NCI-H524 treated with DMSO at 0.1 percent for 48 hours (cell line): ENCODE data around the gene GUCY2C.

ENCODE experiments used
- DNase-seq: peaks from one replicate; lab custom pipeline; 2025; lab: John Stamatoyannopoulos, UW

The GUCY2C gene

DNA sequence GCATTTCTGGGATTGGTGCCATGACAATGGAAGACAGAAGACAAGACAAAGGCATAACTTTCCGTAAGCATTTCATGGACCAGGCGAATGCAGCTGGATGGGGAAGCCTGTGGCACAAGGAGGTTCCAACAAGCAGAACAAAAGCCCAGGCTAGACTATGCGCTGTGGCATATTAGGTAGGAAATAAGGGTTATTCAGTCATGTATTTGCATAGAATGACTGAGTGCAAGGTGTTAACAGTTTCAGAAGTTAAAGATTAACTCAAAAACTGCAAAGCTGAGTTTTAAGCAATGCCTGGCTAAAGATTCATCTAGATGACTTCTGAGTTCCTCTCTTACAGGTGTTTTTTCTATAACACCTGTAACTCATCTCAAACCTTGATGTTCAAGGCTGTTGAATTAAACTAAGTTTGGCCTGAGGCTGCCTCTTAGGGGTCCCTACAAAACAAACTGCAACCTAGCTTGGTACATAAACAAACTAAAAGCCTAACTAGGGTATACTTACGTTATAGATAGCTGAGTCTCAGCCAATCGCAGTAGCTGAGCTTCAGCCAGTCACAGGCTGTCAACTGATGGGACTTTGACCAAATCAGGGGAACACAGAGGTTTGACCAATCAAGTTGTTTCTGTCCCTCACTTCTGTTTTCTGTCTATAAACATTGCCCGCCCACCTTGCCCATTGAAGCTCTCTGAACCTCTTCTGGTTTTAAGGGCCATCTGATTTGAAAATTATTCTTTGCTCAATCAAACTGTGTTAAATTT is 76.5 kb downstream of the GUCY2C start:
- DNase-seq, result no peak

DNA sequence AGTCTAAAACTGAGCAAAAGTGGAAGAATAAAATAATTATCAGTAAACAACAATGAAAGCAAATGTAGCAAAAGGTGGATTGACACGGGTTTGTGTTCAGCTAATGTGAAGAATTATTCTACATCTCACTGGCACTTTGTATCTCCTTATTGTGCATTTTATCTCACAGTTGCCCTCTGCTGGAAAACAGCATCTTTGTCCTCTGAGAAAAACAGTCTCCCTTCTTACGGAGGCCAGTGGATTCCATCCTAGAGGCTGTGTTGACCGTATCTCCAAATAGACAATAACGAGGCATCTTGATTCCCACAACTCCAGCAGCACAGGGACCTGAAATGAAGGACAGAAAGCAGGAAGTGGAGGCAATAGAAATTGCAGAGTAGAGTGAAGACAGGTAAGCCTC is 77.4 kb downstream of the GUCY2C start:
- no peak for DNase-seq

DNA sequence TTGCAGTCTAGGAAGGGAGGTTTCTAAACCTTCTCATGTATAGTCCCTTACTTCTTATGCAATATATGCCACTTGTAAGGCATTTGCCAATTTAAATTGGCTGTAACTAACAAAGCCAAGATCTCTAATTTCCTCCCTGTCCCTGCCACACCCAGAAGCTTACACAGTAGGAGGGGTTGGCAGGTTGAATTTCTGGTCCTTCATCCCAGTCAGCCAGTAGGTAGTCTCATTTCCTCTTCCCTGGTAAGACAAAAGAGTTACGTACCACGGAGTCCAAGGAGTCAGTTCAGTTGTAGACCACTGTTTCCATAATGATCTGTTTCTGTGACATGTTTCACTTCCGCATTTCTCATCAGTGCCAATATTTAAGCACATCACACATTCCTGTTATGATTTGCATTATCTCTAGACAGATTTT is 81.7 kb downstream of the GUCY2C start:
- no peak for DNase-seq

DNA sequence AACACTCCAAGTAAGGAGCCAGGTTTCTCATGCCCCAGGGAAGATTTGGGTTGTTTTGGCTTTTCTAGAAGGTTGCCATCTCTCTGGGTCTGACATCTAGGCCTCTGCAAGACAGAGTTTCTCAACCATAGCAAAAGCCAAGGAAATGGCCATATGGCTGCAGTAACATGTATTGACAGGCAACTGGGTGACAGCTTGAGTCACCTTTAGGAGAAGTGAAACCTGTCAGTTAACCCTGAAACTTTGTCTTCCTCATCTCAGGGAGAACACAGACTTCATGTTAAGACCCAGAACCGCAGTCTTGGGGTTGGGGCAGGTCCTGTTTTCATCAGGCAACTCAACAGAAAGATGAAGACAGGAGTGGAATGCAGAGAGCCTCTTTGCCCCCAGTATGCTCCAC is 82.7 kb downstream of the GUCY2C start:
- DNase-seq, result no peak

DNA sequence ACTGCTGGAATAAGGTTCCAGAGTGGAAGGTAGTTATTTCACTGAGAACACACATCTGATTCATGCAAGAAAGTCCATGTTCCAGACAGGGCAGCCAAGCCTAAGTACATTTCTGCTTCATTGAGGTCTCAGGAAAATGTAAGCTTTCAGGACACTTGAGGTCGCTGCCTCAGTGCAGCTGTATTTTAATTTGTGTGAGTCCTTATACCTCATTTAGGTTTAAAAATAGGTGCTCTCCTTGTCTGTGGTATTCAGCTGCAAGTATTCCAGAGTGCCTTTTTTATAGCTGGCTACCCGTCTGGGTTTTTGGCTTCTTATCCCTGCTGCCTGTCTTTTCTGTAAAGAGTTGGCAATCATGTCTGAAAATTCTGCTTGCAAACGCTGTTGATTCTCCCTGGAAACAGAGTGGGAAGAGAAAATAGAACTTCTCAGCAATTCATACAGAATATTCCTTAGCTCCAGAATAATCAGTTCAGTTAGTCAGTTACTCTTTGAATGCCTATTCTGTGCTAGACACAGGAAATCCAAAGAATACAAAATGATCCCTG is 83.4 kb downstream of the GUCY2C start:
- no peak for DNase-seq

DNA sequence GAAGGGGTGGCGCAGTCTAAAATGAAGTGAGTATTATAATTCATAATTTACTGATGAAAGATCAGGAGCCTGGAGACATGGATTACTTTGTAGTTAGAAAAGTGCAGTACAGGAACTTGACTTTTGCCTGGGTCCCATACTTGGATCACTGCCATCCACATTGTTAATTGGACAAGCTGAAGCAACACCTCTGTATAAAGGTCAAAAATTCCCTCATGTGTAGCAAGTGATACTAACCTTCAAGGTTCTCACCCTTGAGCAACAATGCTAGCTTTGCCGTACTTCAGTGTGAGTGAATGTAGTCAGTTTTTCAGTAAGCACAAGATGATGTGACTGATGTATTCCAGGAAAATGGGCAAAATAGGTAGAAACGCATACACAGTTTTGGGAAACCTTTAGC is 84.1 kb downstream of the GUCY2C start:
- DNase-seq, result no peak

DNA sequence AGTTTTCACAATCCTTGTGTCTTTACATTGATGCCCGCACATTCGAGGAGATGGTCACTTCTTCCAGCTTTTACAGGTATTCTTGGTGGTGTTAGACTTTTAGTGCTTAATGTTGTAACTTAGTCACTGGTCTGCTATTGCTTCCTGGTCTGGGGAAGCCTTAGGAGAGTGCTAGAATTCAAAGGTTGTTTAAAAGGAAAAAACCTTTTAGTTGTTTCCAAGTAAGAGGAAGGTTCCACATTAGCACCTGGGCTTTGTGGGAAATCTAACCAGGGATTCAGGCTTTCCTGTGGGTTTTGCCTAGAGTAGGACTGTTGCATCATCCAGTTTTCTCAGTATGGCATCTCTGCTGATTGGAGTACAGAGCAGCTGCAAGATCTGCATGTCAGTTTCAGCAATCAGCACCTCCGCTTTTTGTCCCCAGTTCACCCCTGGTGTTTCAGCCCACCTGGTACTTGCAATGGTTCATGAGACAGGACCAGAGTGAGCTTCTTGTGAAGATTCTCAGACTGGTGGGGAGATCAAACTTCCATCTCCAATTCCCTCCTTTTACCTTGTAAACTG is 84.7 kb downstream of the GUCY2C start:
- no peak for DNase-seq

DNA sequence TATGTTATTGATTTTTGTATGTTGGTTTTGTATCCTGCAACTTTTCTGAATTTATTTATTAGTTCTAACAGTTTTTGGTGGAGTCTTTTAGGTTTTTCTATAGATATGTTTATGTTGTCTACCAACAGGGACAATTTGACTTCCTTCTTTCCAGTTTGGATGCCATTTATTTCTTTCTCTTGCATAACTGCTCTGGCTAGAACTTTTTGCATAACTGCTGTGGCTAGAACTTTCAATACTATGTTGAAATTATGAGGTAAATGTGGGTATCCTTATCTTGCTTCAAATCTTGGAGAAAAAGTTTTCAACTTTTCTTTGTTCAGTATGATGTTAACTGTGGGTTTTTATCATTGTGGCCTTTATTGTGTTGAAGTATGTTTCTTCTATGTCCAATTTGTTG is 88.8 kb downstream of the GUCY2C start:
- DNase-seq, result no peak

DNA sequence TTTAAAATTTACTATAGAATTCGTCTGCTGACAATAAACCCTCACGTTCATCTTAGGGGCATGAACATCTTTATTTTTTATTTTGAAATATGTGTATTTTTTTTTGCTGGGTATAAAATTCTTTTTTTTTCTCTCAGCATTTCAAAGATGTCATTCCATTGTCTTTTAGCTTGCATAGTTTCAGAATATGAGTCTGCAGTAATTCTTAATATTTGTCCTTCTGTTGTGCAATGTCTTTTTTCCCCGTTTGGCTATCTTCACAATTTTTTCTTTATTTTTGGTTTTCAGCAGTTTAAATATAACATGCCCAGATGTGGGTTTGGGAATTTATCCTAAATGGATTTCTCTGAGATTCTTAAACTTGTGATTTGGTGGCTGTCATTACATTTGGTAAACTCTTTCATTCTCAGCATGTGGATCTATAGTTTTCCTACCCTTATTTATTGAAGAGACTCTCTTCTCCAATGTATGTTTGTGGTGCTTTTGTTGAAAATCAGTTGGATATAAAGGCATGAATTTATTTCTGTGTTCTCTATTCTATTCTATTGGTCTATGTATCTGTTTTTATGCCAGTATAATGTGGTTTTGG is 90.9 kb downstream of the GUCY2C start:
- no peak for DNase-seq

DNA sequence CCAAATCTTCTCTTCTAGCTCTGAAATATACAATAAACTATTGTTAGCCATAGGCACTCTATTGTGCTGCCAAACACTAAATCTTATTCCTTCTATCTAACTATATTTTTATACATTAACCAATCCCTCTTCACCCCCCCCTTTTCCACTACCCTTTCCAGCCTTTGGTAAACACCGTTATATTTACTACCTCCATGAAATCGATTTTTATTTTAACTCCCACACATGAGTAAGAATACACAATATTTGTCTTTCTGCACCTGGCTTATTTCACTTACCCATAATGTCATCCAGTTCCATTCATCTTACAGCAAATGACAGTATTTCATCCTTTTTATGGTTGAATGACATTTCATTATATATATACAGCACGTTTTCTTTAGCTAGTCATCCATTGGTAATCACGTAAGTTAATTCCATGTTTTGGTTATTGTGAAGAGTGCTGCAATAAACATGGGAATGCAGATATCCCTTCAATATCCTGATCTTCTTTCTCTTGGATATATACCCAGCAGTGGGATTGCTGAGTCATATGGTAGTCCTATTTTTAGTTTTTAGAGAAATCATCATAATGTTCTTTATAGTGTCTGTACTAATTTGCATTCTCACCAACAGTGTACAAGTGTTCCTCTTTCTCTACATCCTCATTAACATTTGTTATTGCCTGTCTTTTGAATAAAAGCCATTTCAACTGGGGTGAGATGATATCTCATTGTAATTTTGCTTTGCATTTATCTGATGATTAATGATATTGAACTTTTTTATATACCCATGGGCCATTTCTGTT is 94.5 kb downstream of the GUCY2C start:
- DNase-seq, result no peak

DNA sequence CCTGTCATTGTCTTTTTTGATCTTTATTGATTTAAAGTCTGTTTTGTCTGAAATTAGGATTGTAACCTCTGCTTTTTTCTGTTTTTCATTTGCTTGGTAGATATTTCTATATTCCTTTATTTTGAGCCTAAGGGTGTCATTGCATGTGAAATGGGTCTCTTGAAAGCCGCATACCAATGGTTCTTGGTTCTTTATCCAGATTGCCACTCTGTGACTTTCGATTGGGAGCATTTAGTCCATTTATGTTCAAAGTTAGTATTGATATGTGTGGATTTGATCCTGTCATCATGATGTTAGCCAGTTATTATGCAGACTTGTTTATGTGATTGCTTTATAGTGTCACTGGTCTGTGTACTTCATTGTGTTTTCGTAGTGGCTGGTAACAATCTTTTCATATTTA is 98.9 kb downstream of the GUCY2C start:
- no peak for DNase-seq

DNA sequence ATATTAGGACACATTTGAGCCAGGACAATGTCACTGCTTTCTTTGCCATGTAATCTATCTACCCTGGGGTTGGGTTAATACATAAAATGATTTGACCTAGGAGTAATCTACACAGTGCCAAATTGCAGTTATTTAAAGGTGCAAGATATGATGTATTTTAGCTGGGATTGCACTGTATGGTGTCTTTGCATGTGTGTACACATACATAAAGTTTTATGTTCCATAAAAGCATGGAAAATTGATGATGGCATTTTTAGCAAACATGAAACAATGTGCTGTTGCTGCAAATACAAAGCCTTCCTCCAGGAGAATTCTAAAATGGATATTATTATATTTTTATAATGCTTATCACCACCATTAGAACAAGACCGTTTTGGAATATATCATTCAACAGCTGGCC is 104.7 kb downstream of the GUCY2C start:
- DNase-seq, result no peak

DNA sequence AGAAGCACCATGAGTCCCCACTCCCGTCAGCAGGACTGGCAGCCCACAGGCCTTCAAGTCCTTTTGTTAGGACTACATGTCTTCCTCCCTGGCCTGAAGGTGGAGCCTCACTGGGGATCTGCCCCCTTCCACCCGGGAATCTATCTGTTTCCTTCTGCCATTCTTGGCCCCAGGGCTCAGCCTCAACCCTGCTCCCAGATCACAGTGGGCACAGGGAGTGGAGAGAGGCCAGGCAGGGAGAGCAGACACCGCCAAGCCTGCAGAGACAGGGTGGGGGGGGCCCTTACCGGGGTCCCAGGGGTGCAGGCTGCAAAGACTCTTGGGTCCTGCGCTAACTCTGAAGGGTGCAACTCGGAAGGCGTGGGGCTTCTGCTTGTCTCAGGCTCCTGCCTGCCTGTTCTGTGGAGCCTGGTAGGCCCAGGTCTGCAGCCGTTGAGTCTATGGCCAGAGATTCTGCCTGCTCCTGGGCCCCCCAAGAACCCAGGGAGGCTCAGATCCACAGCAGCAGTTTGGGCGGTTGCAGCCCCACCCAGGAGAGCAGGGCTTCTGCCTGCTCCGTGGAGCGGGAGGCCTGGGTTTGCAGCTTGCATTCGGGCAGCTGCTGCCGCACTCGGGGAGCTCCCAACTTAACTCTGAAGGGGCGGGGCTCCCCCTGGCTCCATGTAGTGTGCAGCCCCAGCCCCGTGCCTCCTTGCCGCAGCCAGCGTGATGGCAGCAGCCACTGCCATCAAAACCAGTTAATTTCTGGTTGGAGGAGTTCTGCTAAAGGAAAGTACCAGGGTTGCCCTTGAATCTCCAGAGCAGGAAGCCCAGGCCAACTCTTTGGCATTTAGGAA is 107.0 kb downstream of the GUCY2C start:
- DNase-seq, result no peak

DNA sequence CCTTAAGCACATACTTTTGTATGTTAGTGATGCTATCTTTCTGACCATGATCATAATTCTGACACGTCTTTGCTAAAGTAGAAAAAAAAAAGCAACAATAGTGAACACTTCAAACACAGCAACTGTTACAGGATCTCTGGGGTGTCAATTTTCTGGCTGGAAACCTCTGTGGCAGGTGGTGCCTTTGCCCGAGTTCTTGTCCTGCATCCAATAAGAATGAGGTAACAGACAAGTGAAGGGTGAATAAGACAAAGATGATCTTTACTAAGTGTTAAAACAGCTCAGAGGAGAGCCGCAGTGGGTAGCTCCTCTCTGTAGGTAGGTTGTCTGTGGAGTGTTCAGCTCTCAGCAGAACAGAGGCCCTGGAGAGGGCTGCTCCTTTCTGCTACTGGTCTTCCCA is 107.8 kb downstream of the GUCY2C start:
- DNase-seq, result no peak

DNA sequence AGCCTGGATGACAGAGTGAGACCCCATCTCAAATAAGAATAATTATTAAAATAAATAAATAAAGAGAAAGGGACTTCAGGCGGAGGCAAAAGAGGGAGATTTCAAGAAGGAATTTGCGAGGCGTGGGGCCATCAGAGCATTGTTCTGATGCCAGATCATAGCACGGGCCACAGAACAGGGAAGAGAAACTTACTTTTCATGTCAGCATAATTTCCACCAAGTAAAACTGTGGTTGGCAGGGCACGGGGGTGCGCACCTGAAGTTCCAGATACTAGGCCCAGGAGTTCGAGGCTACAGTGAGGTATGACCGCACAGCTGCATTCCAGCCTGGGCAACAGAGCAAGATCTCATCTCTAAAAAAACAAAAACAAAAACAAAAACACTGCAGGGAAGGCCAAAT is 117.8 kb downstream of the GUCY2C start:
- no peak for DNase-seq

DNA sequence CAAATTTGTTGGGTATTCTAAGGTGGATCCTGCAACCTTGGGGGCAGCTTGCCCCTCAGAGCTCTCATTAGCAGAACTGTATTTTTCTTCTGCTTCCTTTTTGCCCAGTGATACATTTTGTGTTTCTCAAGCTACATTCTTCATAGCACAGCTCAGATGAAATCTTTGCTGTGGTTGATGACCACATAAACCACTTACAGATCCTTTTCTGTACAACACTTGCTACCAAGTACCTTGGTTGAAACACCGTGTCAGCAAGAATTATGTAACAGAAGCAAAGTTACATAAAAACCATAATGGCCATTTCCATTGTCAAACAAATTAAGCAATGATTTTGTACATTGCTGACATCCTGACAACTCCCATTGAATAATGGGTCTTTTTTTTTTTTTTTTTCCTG is 119.1 kb downstream of the GUCY2C start:
- no peak for DNase-seq

DNA sequence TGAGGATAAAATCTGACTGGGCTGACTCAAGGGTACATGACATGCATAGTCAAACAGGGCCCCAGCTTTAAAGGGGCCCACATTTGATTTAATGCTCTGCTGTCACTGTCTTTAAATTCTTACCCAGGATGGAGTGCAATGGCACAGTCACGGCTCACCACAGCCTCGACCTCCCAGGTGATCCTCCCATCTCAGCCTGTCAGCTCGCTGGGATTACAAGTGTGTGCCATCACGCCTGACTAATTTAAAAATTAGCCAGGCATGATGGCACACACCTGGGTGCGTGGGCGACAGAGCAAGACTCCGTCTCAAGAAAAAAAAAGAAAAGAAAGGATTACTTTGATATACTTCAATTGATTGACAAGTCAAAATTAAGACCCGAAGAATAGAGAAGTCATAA is 119.5 kb downstream of the GUCY2C start:
- DNase-seq, result no peak

DNA sequence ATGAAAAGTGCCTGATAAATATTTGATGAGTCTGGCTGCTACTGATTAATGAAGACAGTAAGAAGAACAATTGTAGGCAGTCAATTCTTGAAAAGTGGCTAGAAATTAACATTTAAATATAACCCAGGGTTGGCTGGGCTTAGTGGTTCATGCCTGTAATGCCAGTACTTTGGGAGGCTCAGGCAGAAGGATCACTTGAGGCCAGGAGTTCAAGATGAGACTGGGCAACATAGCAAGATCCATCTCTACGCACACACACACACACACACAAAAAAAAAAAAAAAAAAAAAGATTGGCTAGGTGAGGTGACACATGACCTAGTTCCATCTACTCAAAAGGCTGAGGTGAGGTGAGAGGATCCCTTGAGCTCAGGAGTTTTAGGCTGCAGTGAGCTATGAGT is 120.8 kb downstream of the GUCY2C start:
- DNase-seq, result no peak

DNA sequence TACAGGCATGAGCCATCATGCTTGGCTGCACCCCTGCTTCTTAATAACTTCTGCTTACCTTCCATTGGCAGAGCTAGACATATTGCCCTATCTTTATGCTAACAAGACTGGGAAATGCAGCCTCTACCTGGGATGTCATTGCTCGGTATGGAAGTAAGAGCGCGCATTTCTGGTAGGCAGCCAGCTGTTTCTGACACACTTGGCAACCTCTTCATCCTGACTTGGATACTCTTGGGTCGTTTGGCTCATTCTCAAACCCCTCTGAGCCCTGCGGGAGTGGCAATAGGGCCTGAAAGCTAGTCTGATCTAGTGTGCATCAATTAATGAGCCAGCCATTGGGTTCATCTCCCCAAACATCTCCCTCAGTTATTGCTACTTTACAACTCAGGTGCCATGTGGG is 123.3 kb downstream of the GUCY2C start:
- DNase-seq, result no peak

DNA sequence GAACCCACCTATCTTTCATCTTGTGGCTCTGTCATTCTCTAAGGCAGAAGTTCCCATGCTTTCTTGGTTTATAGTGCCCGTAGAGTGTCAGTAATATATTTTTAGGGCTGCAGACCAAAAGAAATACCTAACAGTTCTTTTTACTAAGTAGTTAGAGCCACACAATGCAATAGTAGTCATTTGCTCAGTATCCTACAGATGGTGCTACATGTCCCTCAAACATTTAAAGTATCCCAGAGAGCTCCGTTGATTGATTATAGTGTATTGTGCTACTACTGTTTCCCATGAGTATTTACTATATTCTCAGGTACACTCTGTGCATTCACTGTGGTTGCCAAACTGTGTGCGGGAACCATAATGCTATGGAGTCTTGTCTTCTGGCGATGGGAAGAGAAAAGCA is 124.0 kb downstream of the GUCY2C start:
- no peak for DNase-seq

DNA sequence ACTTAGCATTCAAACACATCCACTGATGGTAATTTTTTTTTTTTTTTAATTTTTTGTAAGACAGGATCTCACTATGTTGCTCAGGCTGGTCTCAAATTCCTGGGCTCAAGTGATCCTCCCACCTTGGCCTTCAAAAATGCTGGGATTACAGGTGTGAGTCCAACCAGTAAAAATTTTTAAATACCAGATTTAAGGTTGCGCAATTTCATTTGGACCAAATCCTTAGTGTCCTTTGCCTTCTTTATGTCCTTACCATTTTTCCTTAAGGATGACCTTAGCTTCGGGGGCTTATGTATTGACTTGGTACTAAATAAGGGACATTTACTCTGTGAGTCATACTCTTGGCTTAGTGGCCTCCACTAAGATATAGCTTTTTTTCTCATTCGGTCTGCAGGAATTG is 124.6 kb downstream of the GUCY2C start:
- DNase-seq, result no peak

DNA sequence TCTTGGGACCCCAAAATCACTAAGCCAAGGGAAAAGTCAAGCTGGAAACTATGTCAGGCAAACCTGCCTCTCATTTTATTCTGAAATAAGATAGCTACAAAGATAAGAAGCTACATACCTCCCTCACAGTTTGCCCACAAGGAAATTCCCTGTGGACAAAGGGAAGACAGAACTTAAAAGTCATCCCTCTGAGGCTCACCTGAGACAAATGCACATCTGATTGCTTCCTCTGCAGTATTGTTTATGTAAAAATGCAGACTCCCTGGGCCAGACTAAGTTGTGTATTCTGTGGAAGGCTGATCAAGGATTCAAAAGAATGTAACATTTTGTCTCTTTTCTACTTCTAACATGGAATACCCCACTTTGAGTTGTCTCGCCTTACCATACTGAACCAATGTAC is 126.2 kb downstream of the GUCY2C start:
- no peak for DNase-seq
